ENCODE measurements around the gene ITSN1. TPM values are rescaled to one million over a fixed set of nuclear protein-coding genes. Genes with fewer than 3 reads are reported as not detected.
"Not testable (repeated sequence)": the region's sequence is repeated elsewhere in the genome, so short reads cannot be mapped to it uniquely, and the experiment has no call there.

ITSN1 gene
- total RNA-seq, 2 experiments from 2014 or later, result 3.6 to 6.6 TPM

DNA sequence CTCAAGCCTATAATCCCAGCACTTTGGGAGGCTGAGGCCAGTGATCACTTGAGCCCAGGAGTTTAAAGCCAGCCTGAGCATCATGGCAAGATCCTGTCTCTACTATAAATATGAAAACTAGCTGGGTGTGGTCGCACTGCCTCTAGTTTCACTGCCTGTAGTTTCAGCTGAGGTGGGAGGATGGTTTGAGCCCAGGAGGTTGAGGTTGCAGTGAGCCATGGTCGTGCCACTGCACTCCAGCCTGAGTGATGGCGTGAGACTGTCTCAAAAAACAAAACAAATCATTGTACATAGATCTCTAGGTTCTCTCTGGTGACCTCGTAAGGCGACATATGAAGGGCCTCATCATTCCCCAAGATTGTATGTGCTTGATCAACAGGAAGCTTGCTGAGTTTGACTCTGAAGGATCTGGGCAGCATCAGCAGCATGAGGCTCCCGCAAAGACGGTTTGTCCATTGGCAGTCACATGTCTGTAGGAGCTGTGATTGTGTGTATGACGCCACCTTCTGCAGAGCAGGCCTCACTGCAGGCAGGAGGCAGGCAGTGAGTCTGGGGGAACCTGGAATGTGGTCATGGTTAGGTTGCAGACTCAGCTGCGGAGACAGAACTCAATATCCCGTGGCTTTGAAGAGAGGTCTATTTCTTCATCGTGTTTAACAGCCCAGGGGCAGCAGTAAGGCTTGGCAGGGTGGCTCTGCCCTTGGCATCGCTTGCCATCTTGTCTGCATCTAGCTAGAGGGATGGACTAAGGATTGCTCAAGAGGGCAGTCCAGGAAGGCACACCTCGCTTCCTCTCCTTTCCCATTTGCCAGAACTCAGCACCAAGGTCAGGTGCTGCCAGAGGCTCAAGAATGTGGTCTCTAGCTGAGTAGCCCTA, 259.3 kb downstream of the ITSN1 start:
- Mint-ChIP-seq H3K9me3 (no peaks in the 10 kb centered on the region), H3K36me3 (peaks cover 26% of the 10 kb centered on the region), H3K27me3 (no peaks in the 10 kb centered on the region), H3K27ac (no peak overlapping the region), H3K4me1 (peaks cover 4% of the 10 kb centered on the region), H3K4me3 (no peak overlapping the region)
- no peak for DNase-seq

DNA sequence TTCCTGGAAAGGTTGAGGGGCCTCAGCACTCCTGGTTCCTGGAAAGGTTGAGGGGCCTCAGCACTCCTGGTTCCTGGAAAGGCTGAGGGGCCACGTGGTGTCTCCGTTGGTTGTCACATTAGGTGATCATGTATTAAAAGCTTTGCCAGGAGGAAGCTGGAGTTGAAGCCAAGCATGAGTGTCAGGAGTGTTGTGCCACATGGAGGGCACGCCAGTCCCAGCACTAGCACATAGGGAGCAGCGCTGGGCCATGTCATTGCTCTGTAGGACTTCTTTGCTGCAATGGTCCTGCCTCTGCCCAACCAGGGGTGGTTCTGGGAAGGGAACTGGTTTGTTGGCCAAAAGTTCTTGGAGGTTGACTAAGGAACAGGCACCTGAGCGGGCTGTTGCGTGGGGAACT, 260.0 kb downstream of the ITSN1 start:
- Mint-ChIP-seq H3K27ac (peak overlapping the region; percentile 67), H3K27me3 (no peaks in the 10 kb centered on the region), H3K36me3 (peaks cover 33% of the 10 kb centered on the region), H3K4me3 (no peak overlapping the region), H3K4me1 (peaks cover 5% of the 10 kb centered on the region), H3K9me3 (no peaks in the 10 kb centered on the region)
- DNase-seq, result no peak

DNA sequence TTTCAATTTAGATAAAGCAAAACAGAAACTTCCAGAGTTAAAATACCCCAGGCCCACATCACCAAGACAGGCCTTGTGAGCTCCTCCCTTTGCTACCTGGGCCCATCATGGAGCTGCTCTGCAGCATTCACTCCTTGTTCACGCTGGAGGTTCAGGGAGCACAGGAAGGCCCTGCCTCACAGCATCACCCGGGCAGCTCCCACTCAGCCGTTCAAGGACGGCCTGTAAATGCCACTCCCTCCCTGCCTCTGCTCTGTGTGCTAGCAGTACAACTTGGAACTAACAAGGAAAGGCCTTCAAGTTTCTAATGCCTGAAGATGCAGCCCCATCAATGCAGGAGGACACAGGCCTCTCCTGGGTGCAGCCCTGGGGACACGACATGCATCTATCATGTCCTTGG, 261.7 kb downstream of the ITSN1 start:
- H3K27ac Mint-ChIP-seq, result no peak overlapping the region
- no peaks in the 10 kb centered on the region for H3K27me3 Mint-ChIP-seq
- peaks cover 46% of the 10 kb centered on the region for H3K36me3 Mint-ChIP-seq
- H3K4me3 Mint-ChIP-seq, result no peak overlapping the region
- peaks cover 9% of the 10 kb centered on the region for H3K4me1 Mint-ChIP-seq
- no peak for DNase-seq
- H3K9me3 Mint-ChIP-seq, result no peaks in the 10 kb centered on the region

GRCh38 chr21:33908760-33909159, 266.5 kb downstream of the ITSN1 start:
- H3K27ac Mint-ChIP-seq, result no peak overlapping the region
- no peaks in the 10 kb centered on the region for H3K9me3 Mint-ChIP-seq
- no peak for DNase-seq
- H3K36me3 Mint-ChIP-seq, result peaks cover 43% of the 10 kb centered on the region
- H3K4me3 Mint-ChIP-seq, result no peak overlapping the region
- H3K4me1 Mint-ChIP-seq, result peaks cover 19% of the 10 kb centered on the region
- no peaks in the 10 kb centered on the region for H3K27me3 Mint-ChIP-seq

DNA sequence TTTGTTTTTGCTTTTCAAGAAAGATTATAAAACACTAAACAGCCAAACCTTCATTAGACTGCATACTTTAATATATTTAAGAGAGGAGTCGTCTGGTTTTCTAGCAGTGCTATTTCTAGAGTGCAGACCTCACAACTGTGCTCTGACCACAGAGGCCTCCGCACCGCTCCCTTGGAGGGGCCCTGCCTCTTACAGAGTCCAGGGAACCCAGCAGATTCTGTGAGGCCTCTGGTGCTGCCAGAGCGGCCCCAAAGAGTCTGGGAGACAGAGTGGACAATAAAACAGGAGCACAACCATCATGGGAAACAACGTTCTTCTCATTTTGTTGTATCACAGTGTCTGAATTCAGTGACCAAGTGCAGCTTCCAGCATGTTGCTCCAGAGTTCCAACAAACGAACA, 267.5 kb downstream of the ITSN1 start:
- peaks cover 46% of the 10 kb centered on the region for H3K36me3 Mint-ChIP-seq
- no peak for DNase-seq
- H3K9me3 Mint-ChIP-seq, result no peaks in the 10 kb centered on the region
- H3K27ac Mint-ChIP-seq, result no peak overlapping the region
- H3K4me1 Mint-ChIP-seq, result peaks cover 24% of the 10 kb centered on the region
- no peaks in the 10 kb centered on the region for H3K27me3 Mint-ChIP-seq
- no peak overlapping the region for H3K4me3 Mint-ChIP-seq

DNA sequence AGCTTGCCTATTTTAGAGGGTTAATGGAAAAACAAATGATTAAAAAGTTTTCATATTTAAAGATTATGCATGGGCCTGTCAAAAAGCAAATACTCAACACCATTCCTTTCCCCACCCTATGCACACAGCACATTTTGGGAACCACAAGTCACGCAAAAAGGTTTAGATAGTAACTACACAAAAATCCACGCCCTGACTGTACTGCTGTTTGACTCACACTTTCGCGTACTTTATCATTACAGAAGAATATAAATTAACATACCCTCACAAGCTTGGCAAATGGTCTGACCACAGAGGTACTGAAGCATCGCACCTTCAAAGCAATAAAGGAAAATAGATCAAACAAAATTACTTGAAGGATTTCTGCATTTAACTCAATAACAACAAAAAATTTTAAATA, 271.9 kb downstream of the ITSN1 start:
- Mint-ChIP-seq H3K27ac (peak overlapping the region; percentile 17), H3K9me3 (no peaks in the 10 kb centered on the region), H3K4me3 (peak overlapping the region; percentile 98), H3K36me3 (peaks cover 26% of the 10 kb centered on the region), H3K27me3 (no peaks in the 10 kb centered on the region), H3K4me1 (peaks cover 30% of the 10 kb centered on the region)
- DNase-seq, result no peak

DNA sequence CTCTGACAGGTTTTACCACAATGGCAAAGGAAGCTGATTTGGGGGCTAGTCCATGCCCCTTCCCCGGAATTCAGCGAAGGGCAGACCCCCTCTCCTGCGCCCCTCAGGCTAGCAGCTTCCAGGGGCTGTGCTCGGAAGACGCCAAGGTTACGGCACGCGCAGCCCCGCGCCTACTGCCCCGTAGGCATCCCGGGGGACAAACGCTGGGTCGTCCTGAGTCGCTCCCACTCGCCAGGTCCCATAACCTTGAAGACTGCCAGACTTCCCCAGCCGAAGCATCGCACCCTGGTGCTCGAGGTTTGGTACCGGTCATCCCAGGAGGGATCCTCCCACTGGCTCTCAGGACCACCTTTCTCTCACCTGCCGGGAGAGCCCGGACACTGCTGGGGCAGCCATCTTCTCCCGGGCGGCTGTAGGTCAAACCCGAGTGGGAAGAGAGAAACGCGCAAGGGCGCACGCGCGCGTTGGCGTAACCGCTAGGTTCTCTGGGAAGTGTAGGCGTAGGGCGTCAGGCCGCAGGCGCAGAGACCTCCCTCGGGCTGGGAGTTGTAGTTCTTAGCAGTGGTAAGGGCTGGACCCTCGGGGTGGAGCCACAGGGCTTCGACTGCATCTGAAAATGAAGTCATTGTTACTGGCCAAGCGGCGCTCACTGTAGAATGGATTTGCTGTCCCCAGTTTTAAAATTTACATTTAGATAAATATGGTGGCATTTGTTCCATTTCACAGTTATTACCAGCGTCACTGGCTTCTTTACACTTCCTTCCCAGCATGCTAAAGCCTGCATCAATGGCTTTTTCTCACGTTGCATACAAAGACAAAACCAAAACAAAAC, 273.3 kb downstream of the ITSN1 start, which contains the start of gene ATP5PO:
TSS of gene ATP5PO (minus strand) at position 437 of the 832 bp plus-strand sequence. CDS start at position 396, 41 bp downstream.
- peak within 1 kb of the TSS; percentile 98 for H3K27ac Mint-ChIP-seq
- H3K4me1 Mint-ChIP-seq, result peaks cover 25% of the 10 kb centered on the region
- H3K4me3 Mint-ChIP-seq, result peak within 1 kb of the TSS; percentile 98
- DNase-seq, result peak; percentile 96
- peaks cover 22% of the 10 kb centered on the region for H3K36me3 Mint-ChIP-seq
- H3K9me3 Mint-ChIP-seq, result no peaks in the 10 kb centered on the region
- H3K27me3 Mint-ChIP-seq, result no peaks in the 10 kb centered on the region

DNA sequence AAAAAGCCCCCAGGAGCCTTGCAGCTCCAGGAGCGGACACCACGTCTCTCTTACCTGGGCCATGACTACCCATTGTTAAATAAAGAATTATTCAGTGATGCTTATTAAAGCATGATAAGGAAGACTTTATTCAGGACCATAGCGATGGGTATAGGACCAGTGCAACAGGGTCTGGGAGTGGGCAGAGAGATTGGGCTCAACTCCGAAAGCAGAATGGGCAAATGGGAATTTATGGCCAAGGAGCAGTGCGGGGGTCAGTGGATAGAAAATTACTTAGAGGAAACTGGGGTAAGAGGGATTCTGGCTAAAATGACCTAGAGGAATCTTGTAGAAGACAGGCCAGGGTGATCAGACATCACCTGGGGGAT, 273.9 kb downstream of the ITSN1 start:
- H3K27ac Mint-ChIP-seq, result peak overlapping the region; percentile 98
- H3K27me3 Mint-ChIP-seq, result no peaks in the 10 kb centered on the region
- peak overlapping the region; percentile 98 for H3K4me3 Mint-ChIP-seq
- peaks cover 21% of the 10 kb centered on the region for H3K36me3 Mint-ChIP-seq
- peaks cover 22% of the 10 kb centered on the region for H3K4me1 Mint-ChIP-seq
- H3K9me3 Mint-ChIP-seq, result no peaks in the 10 kb centered on the region
- DNase-seq, result no peak

DNA sequence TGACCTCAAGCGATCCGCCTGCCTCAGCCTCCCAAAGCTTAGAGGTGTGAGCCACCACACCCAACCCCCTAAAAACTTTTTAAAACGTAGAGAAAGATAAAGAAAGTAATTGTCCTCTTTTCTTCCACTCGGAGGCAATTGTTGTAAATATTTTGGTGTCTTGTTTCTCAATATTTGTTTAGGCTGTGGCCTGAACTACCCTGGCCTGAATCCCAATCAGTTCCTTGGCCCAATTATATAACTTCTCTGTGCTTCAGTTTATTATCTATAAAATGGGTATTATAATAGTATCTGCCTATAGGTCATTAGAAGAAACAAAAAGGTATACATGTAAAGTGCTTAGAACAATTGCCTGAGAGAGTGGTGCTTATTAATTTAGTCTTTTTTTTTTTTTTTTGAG, 275.1 kb downstream of the ITSN1 start:
- Mint-ChIP-seq H3K27me3 (no peaks in the 10 kb centered on the region), H3K4me3 (no peak overlapping the region), H3K27ac (no peak overlapping the region), H3K9me3 (no peaks in the 10 kb centered on the region), H3K4me1 (peaks cover 22% of the 10 kb centered on the region), H3K36me3 (peaks cover 19% of the 10 kb centered on the region)
- no peak for DNase-seq

- H3K27ac Mint-ChIP-seq, result no peak overlapping the region
- DNase-seq, result peak; percentile 78
- no peaks in the 10 kb centered on the region for H3K36me3 Mint-ChIP-seq
- no peak overlapping the region for H3K4me3 Mint-ChIP-seq
- peaks cover 3% of the 10 kb centered on the region for H3K27me3 Mint-ChIP-seq
- peaks cover 1% of the 10 kb centered on the region for H3K9me3 Mint-ChIP-seq
- H3K4me1 Mint-ChIP-seq, result peaks cover 9% of the 10 kb centered on the region
Observed at GRCh38 chr21:33924079-33924765, 281.9 kb downstream of the ITSN1 start.

GRCh38 chr21:33924766-33925100, 282.4 kb downstream of the ITSN1 start:
- Mint-ChIP-seq H3K27ac (no peak overlapping the region), H3K4me3 (no peak overlapping the region), H3K4me1 (peaks cover 9% of the 10 kb centered on the region), H3K36me3 (no peaks in the 10 kb centered on the region), H3K9me3 (peaks cover 1% of the 10 kb centered on the region), H3K27me3 (peaks cover 3% of the 10 kb centered on the region)
- DNase-seq, result no peak

- not testable (repeated sequence) for H3K9me3 Mint-ChIP-seq, H3K4me1 Mint-ChIP-seq, H3K4me3 Mint-ChIP-seq, H3K27me3 Mint-ChIP-seq, H3K27ac Mint-ChIP-seq, H3K36me3 Mint-ChIP-seq, DNase-seq
Observed at GRCh38 chr21:33926248-33926647, 283.9 kb downstream of the ITSN1 start.

GRCh38 chr21:33931052-33931798, 288.9 kb downstream of the ITSN1 start:
- H3K4me1 Mint-ChIP-seq, result peaks cover 32% of the 10 kb centered on the region
- not testable (repeated sequence) for H3K27me3 Mint-ChIP-seq, H3K9me3 Mint-ChIP-seq
- DNase-seq, result peak; percentile 69
- peak overlapping the region; percentile 99 for H3K27ac Mint-ChIP-seq
- peak overlapping the region; percentile 94 for H3K4me3 Mint-ChIP-seq
- peaks cover 21% of the 10 kb centered on the region for H3K36me3 Mint-ChIP-seq

DNA sequence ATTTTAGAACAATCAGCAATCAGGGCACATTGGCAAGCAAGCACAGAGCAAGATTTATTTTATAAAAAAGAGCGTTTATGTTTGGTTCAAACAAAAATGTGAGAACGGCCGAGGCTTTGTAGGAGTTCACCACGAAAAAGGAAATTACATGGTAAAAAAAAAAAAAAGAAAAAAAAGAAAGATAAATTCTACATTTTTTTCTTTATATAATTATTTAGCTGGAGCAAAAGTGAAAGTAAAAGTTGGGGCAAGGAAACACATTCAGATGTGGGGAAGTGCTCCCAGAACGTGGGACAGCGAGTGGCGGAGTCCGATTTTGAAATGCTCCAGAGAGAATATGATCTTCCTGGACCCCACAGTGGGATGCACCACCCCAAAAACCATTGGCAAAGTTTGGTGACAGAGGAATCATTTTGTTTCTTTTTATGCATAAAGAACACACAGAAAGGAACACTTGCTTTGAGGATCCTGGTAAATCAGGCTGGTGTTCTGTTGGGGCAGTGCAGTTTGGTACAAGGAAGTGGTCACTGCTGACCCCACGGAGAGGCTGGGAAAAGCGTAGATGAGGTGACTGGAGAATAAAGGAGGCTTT, 289.6 kb downstream of the ITSN1 start:
- no peak for DNase-seq

More for the DNA sequence above, 289.6 kb downstream of the ITSN1 start:
- Mint-ChIP-seq H3K27ac (peak overlapping the region; percentile 99), H3K9me3 (no peaks in the 10 kb centered on the region), H3K4me1 (peaks cover 39% of the 10 kb centered on the region), H3K27me3 (no peaks in the 10 kb centered on the region), H3K4me3 (peak overlapping the region; percentile 94), H3K36me3 (peaks cover 22% of the 10 kb centered on the region)
